Measurements from ENCODE around the gene STX19.

GRCh38 chr3:94065819-94066480 lies 37.6 kb upstream of the STX19 start:
- TF ChIP-seq CTCF (IDR thresholded peaks at IDR 0.05) (no peak), ZFX (IDR thresholded peaks at IDR 0.05; ENCODE audit: borderline replicate concordance) (no peak)
